Thymus (tissue), 11 donors: ENCODE results near the gene PARD3B. TPM values are rescaled to one million over a fixed set of nuclear protein-coding genes. Genes with fewer than 3 reads are reported as not detected.
"Not testable (repeated sequence)": the region's sequence is repeated elsewhere in the genome, so short reads cannot be mapped to it uniquely, and the experiment has no call there.

Experiments used
- DNase-seq, 9 donors: peaks; one replicate each; pipeline ENCODE4 v3.0.0-alpha.2; 2013; ENCODE audit warnings: low spot score in 9 of 9, low read depth in 6 of 9, missing footprints in 1 of 9
- H3K27ac ChIP-seq, 2 donors: one replicate each; pipeline ENCODE4 v1.5.1; 2013; ENCODE audit warnings: control low read depth in 1 of 2, low read depth in 1 of 2, low read length in 1 of 2, mild to moderate bottlenecking in 1 of 2, moderate library complexity in 1 of 2
- H3K27me3 ChIP-seq, 2 donors: one replicate each; pipeline ENCODE4 v1.5.1; 2013; ENCODE audit warnings: low read length in 1 of 2; ENCODE audit not compliant: control insufficient read depth in 2 of 2, insufficient read depth in 1 of 2
- H3K36me3 ChIP-seq, 2 donors: one replicate each; pipeline ENCODE4 v1.5.1; 2013; ENCODE audit warnings: low read length in 1 of 2, mild to moderate bottlenecking in 1 of 2, moderate library complexity in 1 of 2; ENCODE audit not compliant: control insufficient read depth in 2 of 2, insufficient read depth in 2 of 2
- H3K4me1 ChIP-seq, 2 donors: one replicate each; pipeline ENCODE4 v1.5.1; 2013; ENCODE audit warnings: low read length in 2 of 2; ENCODE audit not compliant: control insufficient read depth in 2 of 2, insufficient read depth in 2 of 2
- H3K4me3 ChIP-seq, 2 donors: one replicate each; pipeline ENCODE4 v1.5.1; 2013; ENCODE audit warnings: low read length in 2 of 2, control low read depth in 1 of 2, mild to moderate bottlenecking in 1 of 2
- H3K9me3 ChIP-seq, 2 donors: one replicate each; pipeline ENCODE4 v1.5.1; 2013; ENCODE audit warnings: low read length in 1 of 2, mild to moderate bottlenecking in 1 of 2; ENCODE audit not compliant: control insufficient read depth in 2 of 2, insufficient read depth in 1 of 2
- WGBS: extraction: QIAGEN DNeasy Blood & Tissue Kit; methylation state at CpG from one replicate; pipeline ENCODE4 v1.1.7; 2013; 5-methylcytosine and 5-hydroxymethylcytosine counted together
- polyA plus RNA-seq: library from polyadenylated mRNA; stranded (reverse); fragments of 200-250 nt; gene quantifications from one replicate; pipeline ENCODE4 v1.2.3, GENCODE V29; 2013
- total RNA-seq: library from RNA; stranded (reverse); fragments of 120-200 nt; gene quantifications from one replicate; pipeline ENCODE4 v1.2.4, GENCODE V29; 2013
- donor health status: healthy.

Gene PARD3B
- total and polyA plus RNA-seq, 2 donors: 1.0 to 2.4 TPM

DNA sequence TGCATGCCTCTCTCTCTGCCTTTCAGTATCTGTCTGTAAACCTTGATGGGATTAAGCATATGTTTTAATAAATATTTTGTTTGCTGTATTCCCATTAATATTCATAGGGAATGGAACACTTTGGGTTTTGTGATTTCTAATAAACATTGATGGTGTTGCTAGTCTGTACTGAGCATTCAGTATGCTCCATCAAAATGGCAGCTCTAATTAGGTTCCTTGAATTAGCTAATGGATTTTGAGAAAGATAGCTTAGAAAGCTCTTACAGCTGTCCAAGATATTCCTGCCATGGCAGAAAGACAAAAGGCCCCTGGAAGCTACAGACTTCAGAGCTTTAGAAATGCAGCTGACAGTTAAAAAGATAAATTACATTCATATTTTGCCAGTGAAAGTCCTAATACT is 937.8 kb downstream of the PARD3B start:
- no peak overlapping the region for H3K4me3 ChIP-seq
- H3K27ac ChIP-seq: no peak overlapping the region
- no peaks in the 10 kb centered on the region for H3K9me3 ChIP-seq
- H3K27me3 ChIP-seq: no peaks in the 10 kb centered on the region
- no peaks in the 10 kb centered on the region for H3K4me1 ChIP-seq
- no peaks in the 10 kb centered on the region for H3K36me3 ChIP-seq
- DNase-seq: no peak

DNA sequence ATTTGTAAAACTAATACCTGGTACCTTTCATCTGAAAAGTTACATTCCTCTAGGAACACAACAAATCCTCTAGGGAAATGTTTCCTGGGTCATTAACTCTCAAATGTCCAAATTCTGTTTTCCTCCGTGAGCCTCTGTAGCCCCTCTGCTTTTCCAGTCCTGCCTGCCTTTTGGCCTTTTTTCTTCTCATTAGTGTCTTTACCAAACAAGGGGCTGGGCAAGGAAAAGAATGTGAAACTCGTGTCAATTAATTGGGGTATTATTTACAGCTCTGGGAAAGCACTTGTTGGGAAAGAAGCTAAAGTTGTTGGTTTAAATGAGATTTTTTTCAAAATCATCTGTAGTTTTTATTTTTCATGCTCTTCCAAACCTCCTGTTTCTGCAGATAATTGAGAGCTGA is 938.9 kb downstream of the PARD3B start:
- no peaks in the 10 kb centered on the region for H3K4me1 ChIP-seq
- no peaks in the 10 kb centered on the region for H3K9me3 ChIP-seq
- H3K4me3 ChIP-seq: no peak overlapping the region
- H3K27ac ChIP-seq: no peak overlapping the region
- no peaks in the 10 kb centered on the region for H3K36me3 ChIP-seq
- DNase-seq: no peak
- H3K27me3 ChIP-seq: no peaks in the 10 kb centered on the region
- 85% methylated on average over 2 of the region's 2 CpGs for WGBS

DNA sequence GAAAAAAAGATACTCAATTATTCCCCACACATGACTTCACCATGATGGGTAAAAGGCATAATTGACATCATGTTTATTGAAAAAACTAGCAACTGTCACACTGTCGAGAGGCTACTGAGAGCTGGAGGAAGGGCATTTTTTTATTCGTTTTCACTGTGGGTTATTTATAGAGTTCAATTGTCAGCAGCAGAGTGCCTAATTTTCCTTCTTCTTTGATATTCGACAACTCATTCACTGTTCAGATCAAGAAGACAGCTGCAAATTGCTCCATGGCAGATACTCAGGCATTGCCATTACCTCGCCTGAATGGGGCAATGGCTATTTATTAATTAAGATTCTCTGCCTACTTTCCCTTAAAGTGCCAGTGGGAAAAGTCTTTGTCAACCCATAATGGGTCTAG is 939.5 kb downstream of the PARD3B start:
- Histone ChIP-seq H3K27me3 (no peaks in the 10 kb centered on the region), H3K27ac (no peak overlapping the region), H3K9me3 (no peaks in the 10 kb centered on the region), H3K4me3 (no peak overlapping the region), H3K4me1 (no peaks in the 10 kb centered on the region), H3K36me3 (no peaks in the 10 kb centered on the region)
- WGBS: 93% methylated on average over 4 of the region's 4 CpGs
- DNase-seq: no peak

DNA sequence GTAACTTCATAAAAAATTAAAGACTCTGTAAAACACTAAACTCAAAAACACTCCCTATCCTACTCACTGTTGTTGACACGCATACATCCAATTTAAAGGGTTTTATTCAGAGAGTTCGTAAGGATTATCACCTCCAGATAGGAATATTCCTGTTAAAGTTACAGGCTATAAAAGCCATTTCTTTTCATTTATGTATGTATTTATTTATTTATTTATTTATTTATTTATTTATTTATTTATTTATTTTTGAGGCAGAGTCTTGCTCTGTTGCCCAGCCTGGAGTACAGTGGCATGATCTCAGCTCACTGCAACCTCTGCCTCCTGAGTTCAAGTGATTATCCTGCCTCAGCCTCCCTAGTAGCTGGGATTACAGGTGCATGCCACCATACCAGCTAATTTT is 948.3 kb downstream of the PARD3B start:
- 96% methylated on average over 2 of the region's 2 CpGs for WGBS
- H3K9me3 ChIP-seq, H3K27ac ChIP-seq, DNase-seq, H3K27me3 ChIP-seq, H3K4me3 ChIP-seq, H3K4me1 ChIP-seq, H3K36me3 ChIP-seq: not testable (repeated sequence)

DNA sequence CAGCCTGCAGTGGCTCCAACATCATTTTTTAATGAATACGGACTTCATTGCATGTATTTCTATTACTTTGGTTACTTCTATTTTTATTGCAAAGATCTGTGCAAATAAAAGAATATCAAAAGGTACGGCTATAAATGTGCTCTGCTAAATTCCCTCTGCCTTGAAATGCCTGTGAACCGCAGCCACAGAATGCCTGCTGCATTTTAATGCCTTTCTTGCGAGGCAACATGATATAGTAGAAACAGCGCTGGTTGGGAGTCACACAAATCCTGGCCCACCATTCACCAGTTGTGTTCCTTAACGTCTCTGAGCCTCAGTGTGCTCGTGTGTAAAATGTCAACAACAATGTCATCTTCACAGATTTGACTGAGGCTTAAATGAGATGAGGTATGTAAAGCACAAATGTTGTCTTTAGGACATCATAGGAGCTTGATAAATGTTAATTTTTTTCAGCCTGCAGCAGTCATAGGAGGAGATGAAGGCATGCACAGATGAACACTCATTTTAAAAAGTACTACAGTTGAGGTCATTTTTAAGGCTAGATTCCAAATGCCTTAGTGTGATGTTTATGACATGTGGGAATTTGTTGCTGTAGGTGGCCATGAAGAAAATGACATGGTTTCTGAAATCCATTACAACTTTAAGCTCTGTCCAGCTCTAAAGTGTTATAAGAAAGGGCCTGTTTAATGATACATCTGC is 949.4 kb downstream of the PARD3B start:
- Histone ChIP-seq H3K27ac (no peak overlapping the region), H3K9me3 (no peaks in the 10 kb centered on the region), H3K4me3 (no peak overlapping the region), H3K36me3 (no peaks in the 10 kb centered on the region), H3K27me3 (no peaks in the 10 kb centered on the region), H3K4me1 (no peaks in the 10 kb centered on the region)
- 93% methylated on average over 7 of the region's 7 CpGs for WGBS
- no peak for DNase-seq

DNA sequence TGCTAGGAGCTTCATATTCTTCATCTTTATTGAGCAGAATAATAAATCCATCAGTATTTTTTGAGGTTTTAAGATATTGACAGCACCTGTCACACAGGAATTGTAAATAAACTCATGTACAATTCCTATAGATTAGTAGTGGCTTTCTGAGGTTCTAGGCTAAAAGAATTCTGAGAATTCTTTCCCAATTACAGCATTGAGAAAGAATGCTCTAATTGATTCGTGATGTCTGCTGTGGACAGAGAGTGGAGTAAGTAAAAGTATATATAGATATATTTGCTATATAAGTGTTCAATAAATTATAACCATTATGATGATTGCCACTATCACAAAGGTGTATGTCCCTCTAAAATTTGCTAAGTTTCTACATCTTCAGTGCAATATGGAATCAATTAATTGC is 950.5 kb downstream of the PARD3B start:
- Histone ChIP-seq H3K4me3 (no peak overlapping the region), H3K9me3 (no peaks in the 10 kb centered on the region), H3K27me3 (no peaks in the 10 kb centered on the region), H3K27ac (no peak overlapping the region), H3K36me3 (no peaks in the 10 kb centered on the region), H3K4me1 (no peaks in the 10 kb centered on the region)
- WGBS: 93% methylated on average over 1 of the region's 1 CpG
- no peak for DNase-seq

DNA sequence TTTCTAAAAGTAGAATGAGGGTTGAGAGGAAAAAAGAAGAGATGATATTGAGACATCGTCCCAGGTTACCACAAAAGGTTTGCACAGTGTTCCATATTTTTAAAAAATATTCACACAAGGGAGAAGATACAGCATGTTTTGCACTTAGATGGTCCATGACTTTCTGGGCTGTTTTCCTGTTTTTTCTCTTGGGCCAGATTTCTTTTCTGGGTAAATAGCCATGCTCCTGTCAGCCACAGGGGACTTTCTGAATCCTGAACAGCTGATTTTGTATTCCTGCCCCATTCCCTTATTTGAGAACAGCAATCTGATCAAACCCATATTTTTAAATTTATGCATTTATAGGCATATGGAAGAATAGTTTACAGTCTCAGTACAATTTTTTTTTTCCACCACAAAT is 951.1 kb downstream of the PARD3B start:
- no peaks in the 10 kb centered on the region for H3K4me1 ChIP-seq
- no peaks in the 10 kb centered on the region for H3K36me3 ChIP-seq
- no peak for DNase-seq
- H3K27ac ChIP-seq: no peak overlapping the region
- H3K9me3 ChIP-seq: no peaks in the 10 kb centered on the region
- H3K27me3 ChIP-seq: no peaks in the 10 kb centered on the region
- WGBS: 98% methylated on average over 1 of the region's 1 CpG
- no peak overlapping the region for H3K4me3 ChIP-seq

DNA sequence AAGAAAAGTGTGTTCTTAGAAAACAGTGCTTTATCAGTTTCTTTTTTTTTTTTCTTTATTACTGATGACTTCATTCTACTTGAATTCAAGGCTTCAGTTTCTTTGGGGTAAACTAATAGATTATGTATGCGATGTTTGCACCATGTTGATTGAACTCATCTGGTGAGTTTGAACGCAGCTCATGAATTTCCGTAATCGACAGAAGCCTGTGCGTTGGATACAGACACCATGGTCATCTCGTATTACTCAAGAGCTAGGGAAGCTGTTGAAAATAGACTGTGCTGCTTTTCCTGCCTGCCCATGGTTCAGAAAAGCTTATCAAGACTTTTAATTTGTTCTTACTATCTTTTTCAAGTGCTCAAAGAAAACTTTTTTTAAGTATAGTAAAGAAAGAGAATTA is 951.5 kb downstream of the PARD3B start:
- no peaks in the 10 kb centered on the region for H3K36me3 ChIP-seq
- no peak for DNase-seq

DNA sequence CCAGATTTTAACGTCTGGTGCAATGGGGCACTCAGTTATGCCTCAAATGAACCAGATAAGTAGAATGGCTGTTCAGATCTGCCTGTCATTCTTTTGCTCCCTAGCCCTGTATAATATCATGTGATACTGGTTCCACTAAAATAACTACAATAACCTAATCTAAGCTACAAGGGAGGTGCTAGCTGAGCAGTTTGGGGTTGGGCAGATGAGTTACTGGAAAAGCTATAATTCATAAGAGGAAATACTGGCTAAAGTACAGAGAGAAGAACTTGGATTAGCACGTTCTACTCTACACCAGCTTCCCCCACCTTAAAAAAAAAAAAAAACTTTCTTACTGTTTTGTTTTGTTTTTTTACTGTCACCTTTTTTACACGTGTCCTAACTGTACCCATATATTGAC is 953.7 kb downstream of the PARD3B start:
- Histone ChIP-seq H3K9me3 (no peaks in the 10 kb centered on the region), H3K27ac (no peak overlapping the region), H3K4me3 (no peak overlapping the region), H3K36me3 (no peaks in the 10 kb centered on the region), H3K27me3 (no peaks in the 10 kb centered on the region), H3K4me1 (no peaks in the 10 kb centered on the region)
- 92% methylated on average over 3 of the region's 3 CpGs for WGBS
- DNase-seq: no peak

More for the DNA sequence above, 951.5 kb downstream of the PARD3B start:
- no peaks in the 10 kb centered on the region for H3K9me3 ChIP-seq
- H3K27ac ChIP-seq: no peak overlapping the region
- 96% methylated on average over 6 of the region's 6 CpGs for WGBS
- H3K4me3 ChIP-seq: no peak overlapping the region
- H3K27me3 ChIP-seq: no peaks in the 10 kb centered on the region
- H3K4me1 ChIP-seq: no peaks in the 10 kb centered on the region

DNA sequence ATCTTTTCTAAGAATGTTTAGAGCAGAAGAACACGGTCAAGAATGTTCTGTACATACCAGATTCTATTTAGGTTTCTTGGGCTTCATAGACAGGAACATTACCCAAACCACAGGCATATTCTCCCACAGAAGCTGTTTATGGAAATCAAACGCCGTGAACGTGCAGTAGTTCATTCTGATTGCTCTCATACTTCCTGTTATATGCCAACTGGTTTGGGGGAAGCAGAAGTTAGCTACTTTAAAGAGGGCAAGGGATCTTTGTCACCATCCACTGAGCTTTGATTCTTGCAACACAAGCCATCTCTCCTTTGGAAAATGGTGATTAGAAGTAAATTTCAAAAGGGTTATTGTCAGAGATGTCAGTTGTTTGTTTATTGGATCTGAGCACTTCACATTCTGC is 954.8 kb downstream of the PARD3B start:
- H3K36me3 ChIP-seq: no peaks in the 10 kb centered on the region
- H3K9me3 ChIP-seq: no peaks in the 10 kb centered on the region
- no peak overlapping the region for H3K27ac ChIP-seq
- WGBS: 8% methylated on average over 4 of the region's 4 CpGs
- H3K4me1 ChIP-seq: no peaks in the 10 kb centered on the region
- no peaks in the 10 kb centered on the region for H3K27me3 ChIP-seq
- no peak for DNase-seq
- H3K4me3 ChIP-seq: no peak overlapping the region
